Medulla oblongata (tissue), 1 donor: ENCODE data around the gene ZFPM1.
"Not testable (repeated sequence)": the region's sequence is repeated elsewhere in the genome, so short reads cannot be mapped to it uniquely, and the experiment has no call there.

Experiments
- DNase-seq: peaks from one replicate; pipeline ENCODE4 v3.0.0-alpha.2; 2015; ENCODE audit errors: extremely low spot score

ZFPM1 gene

DNA sequence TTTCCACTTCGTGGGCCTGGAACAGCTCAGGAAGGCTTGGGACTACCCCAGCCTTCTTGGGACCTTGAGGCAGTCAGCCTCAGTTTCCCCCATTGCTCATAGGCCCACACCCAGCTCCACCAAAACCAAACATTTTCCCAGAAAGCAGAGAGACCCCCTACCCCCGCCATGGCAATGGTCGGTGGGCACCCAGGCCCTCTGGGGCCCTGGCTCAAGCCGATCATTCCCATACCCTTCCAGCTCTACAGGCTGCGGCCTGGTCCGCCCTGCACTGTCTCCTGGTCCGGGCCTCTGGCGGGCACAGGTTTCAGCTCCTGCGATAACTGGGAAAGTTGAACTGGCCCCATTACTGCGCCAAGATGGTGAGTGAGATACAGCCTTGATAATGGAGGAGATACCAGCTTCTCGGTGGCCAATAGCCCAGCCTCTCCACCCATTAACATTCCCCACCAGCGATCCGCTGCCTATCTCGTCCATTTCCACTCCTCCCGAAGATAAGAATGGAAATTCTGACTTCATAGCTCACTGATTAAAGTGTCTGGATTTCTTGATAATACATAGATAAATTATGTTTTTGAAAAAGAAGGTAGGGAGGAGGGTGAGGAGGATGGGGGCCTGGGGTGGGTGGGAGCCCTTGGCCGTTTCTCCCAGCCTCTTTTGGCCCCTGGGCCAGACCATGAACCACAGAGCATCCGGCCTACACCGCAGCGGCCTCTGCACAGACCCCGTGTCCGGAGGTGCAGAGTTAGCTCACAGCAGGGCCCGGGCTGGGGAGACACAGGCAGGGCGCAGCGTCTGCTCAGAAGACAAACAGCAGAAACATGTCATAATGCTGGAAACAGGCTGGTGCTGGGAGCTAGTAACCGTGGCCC is 11.6 kb downstream of the ZFPM1 start:
- DNase-seq, result no peak

DNA sequence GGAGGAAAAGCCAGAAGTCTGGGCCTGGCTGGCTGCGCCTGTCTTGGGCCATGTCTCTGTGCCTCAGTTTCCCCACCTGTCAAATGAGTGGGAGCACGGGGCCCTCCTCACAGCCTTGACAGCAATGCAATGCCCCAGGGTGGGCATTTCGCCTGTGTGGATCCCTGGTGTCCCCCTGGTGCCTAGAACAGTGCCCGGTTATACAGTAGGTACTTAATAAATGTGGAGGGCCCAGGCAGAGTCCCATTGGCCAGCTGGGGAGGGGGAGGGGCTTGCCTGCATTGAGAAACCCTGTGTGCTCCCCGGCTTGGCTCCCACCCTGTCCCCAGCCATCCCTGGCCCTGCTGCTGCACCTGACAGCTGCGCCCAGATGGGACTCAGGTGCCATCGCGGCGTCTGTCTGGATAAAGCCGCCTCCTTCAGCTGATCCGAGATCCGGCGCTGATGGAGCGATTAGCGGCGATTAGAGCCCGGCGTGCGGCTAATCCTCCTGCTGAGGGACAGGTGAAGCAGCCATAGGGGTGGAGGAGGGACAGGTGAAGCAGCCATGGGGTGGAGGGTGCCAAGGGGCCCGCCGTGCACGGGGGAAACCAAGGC is 12.4 kb downstream of the ZFPM1 start:
- DNase-seq, result no peak

DNA sequence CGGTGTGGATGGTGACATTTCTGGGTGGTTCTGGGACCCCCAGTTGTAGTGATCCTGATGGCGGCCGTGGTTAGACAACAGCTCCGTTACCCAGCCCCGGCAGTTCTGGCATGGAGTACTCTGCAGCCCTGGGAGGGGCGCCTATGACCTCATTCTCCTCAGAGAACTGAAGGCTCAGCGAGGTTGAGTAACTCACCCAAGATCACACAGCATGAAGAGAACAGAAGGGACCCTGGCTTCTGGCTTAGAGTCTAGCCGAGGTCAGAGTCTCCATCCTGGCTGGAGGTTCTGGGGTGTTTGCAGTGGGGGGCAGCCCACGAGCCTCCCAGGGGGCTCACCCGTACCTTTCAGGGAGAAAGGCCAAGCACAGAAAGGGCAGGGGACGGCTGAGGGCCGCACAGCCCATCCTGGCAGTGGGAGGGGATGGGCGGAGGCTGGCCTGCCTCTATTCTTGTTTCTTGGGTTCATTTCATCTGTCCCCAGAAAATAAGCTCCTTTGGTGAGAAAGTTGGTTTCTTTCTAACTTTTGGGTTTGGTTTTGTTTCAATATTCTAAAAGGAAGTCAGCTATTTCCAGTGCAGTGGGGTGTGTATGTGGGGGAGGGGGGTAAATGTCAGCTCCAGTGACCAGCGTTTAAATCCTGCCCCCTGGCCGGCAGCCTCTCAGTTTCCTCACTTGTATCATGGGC is 13.2 kb downstream of the ZFPM1 start:
- no peak for DNase-seq

DNA sequence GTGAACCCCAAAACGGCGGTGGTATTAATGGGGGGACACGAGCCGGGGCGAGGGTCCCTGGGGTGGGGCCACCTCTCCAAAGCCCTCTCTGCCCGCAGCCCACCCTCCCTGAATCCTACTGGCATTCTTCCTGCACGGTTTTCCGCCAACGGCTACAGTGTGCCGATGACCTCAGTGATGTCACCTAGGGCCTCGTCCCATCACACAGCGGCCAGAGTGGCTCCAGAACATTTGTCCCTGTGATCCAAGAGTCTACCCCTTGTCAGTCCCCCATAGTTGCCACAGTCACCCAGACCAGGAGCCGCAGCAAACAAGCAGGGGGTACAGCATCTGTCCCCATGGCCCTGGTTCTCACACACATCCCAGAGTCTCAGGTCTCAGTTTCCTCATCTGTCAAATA is 13.9 kb downstream of the ZFPM1 start:
- no peak for DNase-seq

DNA sequence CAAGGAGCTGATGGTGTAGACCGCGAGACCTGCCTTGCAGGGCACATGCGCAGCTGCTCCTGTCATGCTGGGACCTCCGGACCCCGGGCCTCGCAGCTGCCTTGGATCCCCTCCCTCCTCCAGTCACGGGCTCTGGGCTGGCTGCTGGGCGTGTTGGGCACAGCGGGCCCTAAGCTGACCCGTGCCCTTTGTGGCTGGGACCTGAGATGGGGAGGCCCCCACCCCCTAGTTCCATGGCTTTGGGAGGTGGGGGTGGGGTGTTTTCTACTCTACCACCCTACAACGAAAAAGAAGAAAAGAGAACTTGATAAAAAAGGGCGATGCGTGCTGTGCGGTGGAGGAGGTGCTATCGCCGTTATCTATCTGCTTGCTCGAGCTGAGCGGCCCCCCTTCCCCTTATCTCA is 14.5 kb downstream of the ZFPM1 start:
- DNase-seq, result no peak

GRCh38 chr16:88468275-88469129 is 15.4 kb downstream of the ZFPM1 start:
- peak; percentile 49 for DNase-seq

DNA sequence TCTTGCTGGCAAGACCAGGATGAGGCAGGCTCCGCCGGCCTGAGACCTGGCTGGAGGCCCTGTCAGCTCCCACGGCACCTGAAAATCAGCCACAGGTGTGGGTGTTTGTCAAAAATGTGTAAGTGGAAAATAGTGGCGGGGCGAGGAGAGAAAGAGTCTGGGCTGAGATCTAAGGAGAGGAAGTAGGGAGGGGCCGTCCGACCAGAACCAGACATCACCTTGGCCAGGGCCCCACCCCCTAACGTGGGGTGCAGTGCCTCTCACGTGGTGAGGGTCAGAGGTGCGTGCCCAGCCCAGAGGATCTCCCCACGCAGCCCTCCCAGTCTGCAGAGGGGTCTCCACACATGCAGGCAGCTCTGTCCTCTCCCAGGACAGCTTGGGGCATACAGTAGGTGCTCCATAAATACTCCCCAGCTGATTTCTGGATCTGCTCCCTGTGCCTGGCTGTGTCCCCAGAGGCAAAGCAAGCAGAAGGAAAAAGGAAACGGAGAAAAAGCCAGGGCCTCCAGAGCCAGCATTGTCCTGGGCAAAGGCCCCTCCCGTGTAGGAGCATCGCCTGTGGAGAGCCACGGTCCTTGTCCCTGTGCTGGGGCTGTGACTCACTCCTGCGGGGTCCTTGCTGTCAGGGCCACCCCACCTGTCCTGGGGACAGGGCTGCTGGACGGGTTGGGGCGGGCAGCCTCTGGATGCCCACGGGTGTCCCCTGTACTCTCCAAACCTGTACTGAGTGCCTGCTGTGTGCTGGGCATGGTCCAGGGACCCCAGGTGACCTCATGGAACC is 16.7 kb downstream of the ZFPM1 start:
- no peak for DNase-seq

DNA sequence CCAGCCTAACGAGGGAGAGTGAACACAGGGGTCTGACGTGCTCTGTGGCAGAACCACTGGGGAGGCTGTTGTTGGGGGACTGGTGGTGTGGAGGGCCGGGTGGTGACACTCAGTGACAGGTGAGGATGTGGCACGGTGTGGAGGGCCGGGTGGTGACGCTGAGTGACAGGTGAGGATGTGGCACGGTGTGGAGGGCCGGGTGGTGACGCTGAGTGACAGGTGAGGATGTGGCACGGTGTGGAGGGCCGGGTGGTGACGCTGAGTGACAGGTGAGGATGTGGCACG is 17.3 kb downstream of the ZFPM1 start:
- DNase-seq, result not testable (repeated sequence)

GRCh38 chr16:88470696-88471095 is 17.6 kb downstream of the ZFPM1 start:
- DNase-seq, result not testable (repeated sequence)

DNA sequence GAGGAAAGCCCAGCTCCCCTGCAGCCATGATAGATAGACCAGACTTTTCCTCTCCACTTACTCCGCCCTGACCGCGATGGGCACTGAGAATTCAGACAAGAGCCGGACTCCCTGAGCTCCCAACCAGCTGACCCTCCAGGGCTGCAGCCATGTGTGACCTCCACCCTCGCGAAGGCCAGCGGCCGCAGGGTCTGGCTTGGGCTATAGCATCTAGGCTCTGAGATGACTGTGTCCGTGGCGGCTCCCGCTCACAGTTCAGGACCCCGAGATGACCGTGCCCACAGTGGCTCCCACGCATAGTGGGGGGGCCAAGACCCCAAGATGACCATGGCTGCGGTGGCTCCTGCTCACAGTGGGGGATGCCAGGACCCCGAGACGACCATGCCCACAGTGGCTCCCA is 18.0 kb downstream of the ZFPM1 start:
- no peak for DNase-seq

- no peak for DNase-seq
Observed at GRCh38 chr16:88471575-88471974, 18.5 kb downstream of the ZFPM1 start.

DNA sequence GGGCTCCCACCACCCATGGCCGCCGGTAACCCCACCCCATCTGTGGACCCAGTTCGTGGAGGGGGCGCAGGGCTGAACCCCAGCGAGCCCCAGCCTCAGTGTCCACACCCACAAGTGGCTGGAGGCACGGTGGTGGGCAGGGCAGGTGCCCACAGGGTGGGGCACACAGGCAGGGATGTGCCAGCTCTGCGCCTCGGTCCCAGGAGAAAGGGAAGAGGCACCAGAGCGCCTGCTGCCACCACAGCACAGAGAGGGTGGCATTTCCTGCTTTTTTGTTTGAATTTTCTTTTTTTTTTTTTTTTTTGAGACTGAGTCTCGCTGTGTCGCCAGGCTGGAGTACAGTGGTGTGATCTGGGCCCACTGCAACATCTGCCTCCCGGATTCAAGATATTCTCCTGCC is 19.0 kb downstream of the ZFPM1 start:
- DNase-seq, result no peak

GRCh38 chr16:88472637-88473205 is 19.6 kb downstream of the ZFPM1 start:
- no peak for DNase-seq

GRCh38 chr16:88473666-88474534 is 20.8 kb downstream of the ZFPM1 start:
- no peak for DNase-seq

- DNase-seq, result no peak
Observed at GRCh38 chr16:88475037-88475436, 22.0 kb downstream of the ZFPM1 start.

DNA sequence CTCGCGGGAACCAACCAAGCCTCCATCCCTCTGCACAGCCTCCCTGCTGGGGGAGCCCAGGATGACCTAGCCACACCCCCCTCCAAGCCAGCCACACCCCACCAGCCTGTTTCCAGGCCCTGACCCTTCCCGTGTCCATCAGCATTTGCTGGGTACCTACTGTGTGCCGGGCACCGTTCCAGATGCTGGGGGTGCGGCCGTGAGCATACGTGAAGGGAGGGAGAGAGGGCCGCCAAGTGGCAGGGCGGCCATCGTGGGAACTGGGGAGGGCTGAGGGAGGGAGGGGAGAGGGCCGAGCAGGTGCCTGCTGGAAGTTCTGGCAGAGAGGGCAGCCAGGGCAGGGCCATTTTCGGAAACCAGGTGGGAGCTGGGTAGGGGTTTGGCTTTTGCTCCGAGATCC is 23.1 kb downstream of the ZFPM1 start:
- no peak for DNase-seq

DNA sequence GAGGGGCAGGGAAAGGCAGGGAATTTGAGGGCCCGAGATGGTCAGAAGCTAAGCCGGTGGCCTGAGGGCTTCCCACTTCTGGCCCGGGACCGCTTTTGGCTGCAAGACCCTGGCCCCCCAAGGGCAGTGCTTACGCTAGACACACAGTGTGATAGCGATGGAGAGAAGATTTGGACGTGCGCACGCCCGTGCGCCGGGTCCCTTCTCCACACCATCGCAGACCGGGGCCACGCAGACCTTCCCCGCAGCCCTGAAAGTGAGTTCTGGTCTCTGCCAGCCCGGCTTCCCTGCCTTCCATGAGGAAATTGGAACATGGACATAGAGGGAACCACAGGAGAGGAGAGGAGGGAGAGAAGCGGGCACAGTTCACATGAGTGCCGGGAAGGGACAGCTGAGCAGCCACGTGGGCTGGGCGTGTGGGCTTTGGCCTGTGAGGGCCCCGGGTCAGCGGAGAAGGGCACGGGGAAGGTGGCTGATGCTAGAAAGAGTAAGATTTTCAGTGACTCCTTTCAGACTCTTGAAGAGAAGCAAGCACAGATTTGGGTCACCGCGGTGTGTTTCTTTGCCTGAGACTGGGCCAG is 23.8 kb downstream of the ZFPM1 start:
- DNase-seq, result no peak

DNA sequence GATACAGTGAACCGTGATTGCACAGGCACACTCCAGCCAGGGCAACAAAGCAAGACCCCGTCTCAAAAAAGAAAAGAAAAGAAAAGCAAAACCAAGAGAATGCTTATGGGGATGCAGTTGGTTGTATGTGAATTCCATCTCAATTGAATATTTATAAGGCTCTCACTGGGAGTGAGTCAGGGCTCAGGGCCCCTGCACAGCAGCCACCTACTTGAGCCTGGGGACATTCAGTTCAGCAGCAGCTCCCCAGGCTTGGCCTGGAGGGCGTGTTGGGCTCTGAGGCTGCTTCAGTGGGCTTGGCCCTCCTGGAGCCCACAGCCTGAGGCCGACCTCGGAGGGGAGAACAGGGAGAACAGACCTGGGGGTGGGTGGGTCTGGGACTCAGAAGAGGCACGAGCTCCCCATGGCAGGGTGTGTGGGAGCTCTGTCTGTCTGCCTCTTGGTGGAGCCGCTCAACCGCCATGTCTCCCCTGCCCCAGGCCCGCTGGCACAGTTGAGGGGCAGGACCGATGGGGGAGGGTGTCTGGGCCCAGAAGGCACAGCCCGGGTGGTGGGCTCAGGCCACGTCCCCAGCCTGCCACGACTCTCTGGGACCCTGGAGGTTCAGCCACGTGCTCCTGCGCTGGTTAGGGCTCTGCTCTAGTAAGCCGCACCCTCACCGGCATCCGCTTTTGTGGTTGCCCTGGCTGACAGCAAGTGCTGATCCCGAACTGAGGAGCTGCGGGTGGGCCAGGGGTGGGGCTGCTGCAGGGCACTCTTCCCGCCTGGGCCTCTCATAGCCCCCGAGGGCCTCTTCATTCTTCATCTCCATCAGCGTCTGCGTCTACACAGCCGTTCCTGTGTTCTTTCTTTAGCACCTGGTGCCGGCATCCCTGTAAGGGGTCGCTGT is 24.8 kb downstream of the ZFPM1 start:
- no peak for DNase-seq
